Subcutaneous preadipocyte (primary cell): ENCODE measurements around the gene SIVA1. TPM values are rescaled to one million over a fixed set of nuclear protein-coding genes. Genes with fewer than 3 reads are reported as not detected.

Experiments
- total RNA-seq: library from RNA; depleted of rRNA; stranded (reverse); fragments of >200 nt; gene quantifications from 2 replicates; pipeline ENCODE4 v1.2.3, GENCODE V29; 2012

Gene SIVA1, protein sequence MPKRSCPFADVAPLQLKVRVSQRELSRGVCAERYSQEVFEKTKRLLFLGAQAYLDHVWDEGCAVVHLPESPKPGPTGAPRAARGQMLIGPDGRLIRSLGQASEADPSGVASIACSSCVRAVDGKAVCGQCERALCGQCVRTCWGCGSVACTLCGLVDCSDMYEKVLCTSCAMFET
- 68.2 and 94.4 TPM in 2 replicates for total RNA-seq

DNA sequence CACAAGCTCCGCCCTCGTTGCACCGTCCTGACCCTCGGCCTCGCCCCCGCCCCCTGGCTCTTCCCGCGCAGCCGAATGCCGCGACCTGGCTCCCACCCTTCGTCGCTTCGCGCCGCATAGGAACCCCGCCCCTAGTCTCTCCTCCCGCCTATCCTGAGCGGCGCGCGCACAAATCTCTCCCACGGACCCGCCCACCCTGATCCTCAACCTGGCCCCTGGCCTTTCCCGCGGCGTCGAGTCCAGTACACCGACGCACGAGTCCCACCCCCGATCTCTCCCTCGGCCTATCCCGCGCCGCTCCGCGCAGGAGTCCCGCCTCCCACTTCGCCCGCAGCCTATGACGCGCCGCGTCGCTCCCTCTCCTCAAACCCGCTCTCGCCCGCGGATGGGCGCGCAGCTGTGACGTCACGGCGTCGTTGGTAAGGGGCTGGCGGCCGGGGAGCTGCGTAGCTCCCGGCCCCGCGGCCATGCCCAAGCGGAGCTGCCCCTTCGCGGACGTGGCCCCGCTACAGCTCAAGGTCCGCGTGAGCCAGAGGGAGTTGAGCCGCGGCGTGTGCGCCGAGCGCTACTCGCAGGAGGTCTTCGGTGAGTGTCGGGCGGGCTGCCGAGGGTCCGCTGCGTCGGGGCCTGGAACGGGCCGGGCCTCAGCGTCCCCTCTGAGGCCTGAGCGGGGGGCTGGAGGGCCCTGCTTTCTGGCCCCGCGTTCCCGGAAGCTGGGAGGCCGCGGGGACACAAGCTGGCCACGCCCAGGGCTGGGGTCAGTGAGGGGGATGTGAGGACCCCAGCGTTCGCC is at the start of gene SIVA1:
TSS of gene SIVA1 (plus strand) at position 413 of the 793 bp plus-strand sequence. CDS start at position 468, 55 bp downstream.

DNA sequence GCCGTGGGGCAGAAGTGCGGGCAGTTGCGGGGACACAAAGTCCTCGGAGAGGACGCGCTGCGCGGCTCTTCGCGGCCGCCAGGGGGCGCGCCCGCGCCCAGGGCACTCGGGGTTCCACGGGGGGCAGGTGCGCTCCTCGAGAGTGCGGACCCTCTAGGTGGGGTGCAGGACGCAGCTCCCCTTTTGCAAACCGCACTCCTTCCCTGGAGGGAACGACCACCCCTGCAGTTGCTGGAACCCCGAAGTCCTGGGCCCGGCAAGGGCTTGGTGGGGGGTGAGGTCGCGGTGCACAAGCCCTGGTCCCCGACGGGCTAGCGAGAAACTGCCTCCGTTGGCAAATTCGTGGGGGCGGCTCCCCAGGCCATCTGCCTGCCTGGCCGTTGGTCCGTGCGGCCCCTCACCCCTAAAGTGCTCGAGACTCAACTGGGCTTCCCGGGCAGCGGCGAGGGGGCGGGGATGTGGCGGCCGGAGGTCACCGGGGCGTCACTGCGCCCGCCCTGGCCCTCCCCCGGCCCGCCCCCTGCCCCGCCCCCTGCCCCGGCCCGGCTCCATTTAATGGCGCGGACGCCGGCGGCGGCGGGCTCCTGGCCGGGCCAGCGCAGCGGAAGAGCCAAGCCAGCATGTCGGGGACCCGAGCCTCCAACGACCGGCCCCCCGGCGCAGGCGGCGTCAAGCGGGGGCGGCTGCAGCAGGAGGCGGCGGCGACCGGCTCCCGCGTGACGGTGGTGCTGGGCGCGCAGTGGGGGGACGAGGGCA is 29.1 kb upstream of the SIVA1 start, which contains the start of gene ADSS1:
TSS of gene ADSS1 (plus strand) at position 579 of the 756 bp plus-strand sequence. CDS start at position 621, 42 bp downstream.

DNA sequence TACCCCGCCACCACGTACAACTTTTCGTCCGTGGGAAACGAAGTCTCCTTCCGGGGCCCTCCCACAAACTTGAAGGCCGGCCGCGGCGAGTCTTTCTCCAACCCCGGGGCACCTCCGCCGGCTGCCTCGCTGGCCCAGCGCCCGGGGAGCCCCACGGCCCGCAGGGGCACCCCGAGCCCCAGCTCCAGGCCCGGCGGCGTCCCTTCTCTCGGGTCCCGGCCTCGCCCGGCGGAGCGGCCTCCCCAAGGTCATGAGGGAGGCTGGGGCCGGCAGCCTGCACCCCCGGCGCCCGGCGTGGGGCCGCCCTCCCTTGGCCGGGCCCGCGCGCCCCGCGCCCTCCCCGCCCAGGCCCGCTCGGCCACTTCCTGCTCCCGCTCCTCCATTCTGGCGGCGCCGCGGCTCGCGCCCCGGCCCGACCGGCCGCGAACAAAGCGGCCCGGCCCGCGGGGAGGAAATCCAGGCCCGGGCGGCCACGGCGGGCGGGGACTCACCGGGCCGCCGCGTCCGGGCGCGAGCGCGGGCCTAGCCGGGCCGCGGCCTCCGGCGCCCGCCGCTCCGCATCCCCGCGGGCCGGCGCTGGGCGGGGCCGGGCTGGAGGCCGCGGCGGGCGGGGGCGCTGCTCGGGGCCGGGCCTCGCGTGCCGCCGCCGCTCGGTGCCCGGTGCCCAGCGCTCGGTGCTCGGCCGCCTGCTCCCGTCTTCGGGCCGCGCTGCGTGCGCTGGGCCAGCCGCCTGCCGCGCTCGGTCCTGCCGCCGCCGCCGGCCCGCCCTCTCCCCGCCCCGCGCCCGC is 42.2 kb downstream of the SIVA1 start, which contains the start of gene AKT1:
TSS of gene AKT1 (minus strand) at position 756 of the 788 bp plus-strand sequence. CDS start 3,105 bp downstream, outside the sequence.

DNA sequence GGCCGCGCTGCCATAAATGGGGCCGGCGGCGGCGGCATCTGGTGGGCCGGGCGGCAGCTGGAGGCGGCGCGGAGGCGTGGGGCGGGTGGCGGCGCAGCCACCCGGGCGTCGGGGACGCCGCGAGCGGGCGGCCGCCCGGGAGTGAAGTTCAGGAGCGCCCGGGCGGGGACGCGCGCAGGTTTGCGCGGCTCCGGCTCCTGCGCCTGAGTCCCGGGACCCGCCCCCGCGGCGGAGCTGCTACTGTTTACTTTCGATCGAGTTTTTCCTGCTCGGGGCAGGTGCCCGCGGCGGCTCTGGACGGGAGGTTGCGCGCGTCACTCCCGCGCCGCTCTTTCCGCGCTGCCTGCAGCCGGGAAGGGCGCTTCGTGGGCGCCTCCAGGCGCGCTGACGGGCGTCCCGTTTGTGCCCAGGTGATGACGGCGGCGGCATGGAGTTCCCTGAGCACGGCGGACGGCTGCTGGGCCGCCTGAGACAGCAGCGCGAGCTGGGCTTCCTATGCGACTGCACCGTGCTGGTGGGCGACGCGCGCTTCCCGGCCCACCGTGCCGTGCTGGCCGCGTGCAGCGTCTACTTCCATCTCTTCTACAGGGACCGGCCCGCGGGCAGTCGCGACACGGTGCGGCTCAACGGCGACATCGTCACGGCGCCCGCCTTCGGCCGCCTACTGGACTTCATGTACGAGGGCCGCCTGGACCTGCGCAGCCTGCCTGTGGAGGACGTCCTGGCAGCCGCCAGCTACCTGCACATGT is 48.0 kb downstream of the SIVA1 start, which contains the start of gene ZBTB42:
TSS of gene ZBTB42 (plus strand) at position 331 of the 749 bp plus-strand sequence. CDS start at position 428, 97 bp downstream.

Other genes starting within 250 kb of the SIVA1 start
- gene C14orf180, start 173.4 kb upstream of the SIVA1 start, total RNA-seq: not detected in 2 replicates
- gene TMEM179, start 148.4 kb upstream of the SIVA1 start, total RNA-seq: not detected in 2 replicates
- 45.9 and 59.0 TPM in 2 replicates for gene INF2, start 63.5 kb upstream of the SIVA1 start, total RNA-seq
- gene ADSS1, start 28.9 kb upstream of the SIVA1 start, total RNA-seq: 0.39 and 0.73 TPM in 2 replicates
- 158 and 182 TPM in 2 replicates for gene AKT1, start 42.6 kb downstream of the SIVA1 start, total RNA-seq
- gene ZBTB42, start 48.0 kb downstream of the SIVA1 start, total RNA-seq: 1.8 and 2.5 TPM in 2 replicates
- gene CEP170B, start 112.1 kb downstream of the SIVA1 start, total RNA-seq: 14.3 and 19.7 TPM in 2 replicates
- under 0.01 TPM in 2 replicates for gene PLD4, start 171.7 kb downstream of the SIVA1 start, total RNA-seq
- gene AHNAK2, start 225.2 kb downstream of the SIVA1 start, total RNA-seq: 136 and 164 TPM in 2 replicates
- gene CLBA1, start 232.6 kb downstream of the SIVA1 start, total RNA-seq: 8.5 and 8.8 TPM in 2 replicates